OCI-LY1 (cell line): Measurements from ENCODE around the gene TATDN2.

Experiments
- CTCF ChIP-seq: fragments of 200-600 bp; sonication (generic), shearing (Covaris generic); IDR thresholded peaks from 2 replicates; pipeline ENCODE4 v1.5.1; 2017; ENCODE audit warnings: mild to moderate bottlenecking, antibody characterized with exemption, low read length, moderate library complexity, mixed read lengths
- EZH2 ChIP-seq: fragments of 200-600 bp; sonication (generic), shearing (Covaris generic); IDR thresholded peaks from 2 replicates; pipeline ENCODE4 v1.8.0; 2017; ENCODE audit warnings: borderline replicate concordance, mixed run types, mild to moderate bottlenecking, antibody characterized with exemption, low read length, moderate library complexity, mixed read lengths

- TF ChIP-seq CTCF (no peak), EZH2 (no peak)
Measured at GRCh38 chr3:10198761-10199649, 49.3 kb upstream of the TATDN2 start.
